ENCODE data around the gene DIDO1.

Gene DIDO1

DNA sequence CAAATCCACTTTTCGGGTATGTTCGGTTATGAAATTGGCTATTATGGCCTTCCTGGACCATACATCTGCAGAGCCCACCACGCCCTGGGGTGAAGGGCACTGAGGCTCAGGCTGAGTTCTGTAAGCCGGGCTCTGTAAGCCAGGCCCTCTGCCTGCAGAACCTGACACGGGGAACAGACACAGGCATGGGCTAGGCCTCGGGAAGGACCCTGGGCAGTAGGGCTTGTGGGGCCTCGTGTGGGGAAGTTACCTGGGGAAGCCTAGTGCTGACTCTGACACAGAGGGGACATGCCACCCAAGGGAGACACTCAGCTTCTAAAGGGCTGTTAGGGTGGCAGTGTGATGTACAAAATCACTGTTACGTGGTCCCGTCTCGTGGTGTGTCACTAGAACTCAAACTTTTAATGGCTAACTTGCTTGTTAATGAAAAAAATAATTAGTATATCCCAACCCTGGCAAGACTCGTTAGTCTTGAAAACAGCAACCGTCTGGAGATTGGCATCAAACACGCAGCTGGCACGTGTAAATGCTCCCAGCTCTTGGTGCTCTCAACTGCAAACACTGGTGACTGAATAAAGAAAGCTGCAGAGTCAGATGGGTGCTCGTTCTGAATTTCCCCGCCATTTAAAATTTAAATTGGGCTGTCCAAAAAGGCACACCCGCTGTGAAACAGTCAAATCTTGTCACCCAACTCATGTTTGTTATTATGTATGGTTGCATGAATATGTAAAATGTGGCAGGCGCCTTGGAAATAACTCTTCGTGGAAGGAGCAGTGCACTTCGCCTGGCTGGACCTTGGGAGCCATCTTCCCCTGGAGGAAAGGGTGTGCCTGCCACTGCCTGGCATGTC, 41.0 kb downstream of the DIDO1 start:
- H3K4ac ChIP-seq (ENCODE audit: low read depth, low read length) = no peak overlapping the region
- H3K36me3 ChIP-seq (ENCODE audit: control insufficient read depth in 1 of 2, insufficient read depth in 2 of 2, low read length in 2 of 2) = peaks cover 63 to 71% of the 10 kb centered on the region in 2 experiments
- no peak overlapping the region for H2BK120ac ChIP-seq (ENCODE audit: insufficient read depth, low read length, poor library complexity)
- no peak overlapping the region for H2AFZ ChIP-seq (ENCODE audit: insufficient read depth, low read length, poor library complexity)
- H3K14ac ChIP-seq (ENCODE audit: low read length) = no peak overlapping the region
- H4K12ac ChIP-seq (ENCODE audit: low read depth, low read length) = no peak overlapping the region
- H4K91ac ChIP-seq (ENCODE audit: low read depth, low read length) = no peak overlapping the region
- no peak overlapping the region for H2AK5ac ChIP-seq (ENCODE audit: low read length)
- DNase-seq = no peak
- H3K79me1 ChIP-seq (ENCODE audit: low read length) = no peaks in the 10 kb centered on the region
- no peak overlapping the region for H4K8ac ChIP-seq (ENCODE audit: low read depth, low read length)
- H3K4me3 ChIP-seq (ENCODE audit: low read depth, low read length) = no peak overlapping the region
- H3K27ac ChIP-seq (ENCODE audit: low read depth, low read length) = no peak overlapping the region
- no peak overlapping the region for H3K4me2 ChIP-seq (ENCODE audit: low read length)
- no peaks in the 10 kb centered on the region for H3K79me2 ChIP-seq (ENCODE audit: control insufficient read depth, insufficient read depth, low read length, poor library complexity)
- H3K27me3 ChIP-seq (ENCODE audit: insufficient read depth, low read length) = no peaks in the 10 kb centered on the region
- no peaks in the 10 kb centered on the region for H3K4me1 ChIP-seq (ENCODE audit: control insufficient read depth in 1 of 2, insufficient read depth in 2 of 2, low read length in 2 of 2)
- no CpG with 5 or more reads among the region's 20 CpGs for WGBS (ENCODE audit: extremely low coverage, insufficient coverage, insufficient read length)
- peaks cover 2% of the 10 kb centered on the region for H3K9me3 ChIP-seq (ENCODE audit: insufficient read depth, low read depth, low read length)
- H2BK12ac ChIP-seq (ENCODE audit: low read length) = no peak overlapping the region
- no peak overlapping the region for H2BK5ac ChIP-seq (ENCODE audit: low read depth, low read length, poor library complexity)
- no peak overlapping the region for H3K18ac ChIP-seq (ENCODE audit: low read length)
- no peak overlapping the region for H3K23ac ChIP-seq (ENCODE audit: low read length)
- H3K9ac ChIP-seq (ENCODE audit: low read length) = no peak overlapping the region

DNA sequence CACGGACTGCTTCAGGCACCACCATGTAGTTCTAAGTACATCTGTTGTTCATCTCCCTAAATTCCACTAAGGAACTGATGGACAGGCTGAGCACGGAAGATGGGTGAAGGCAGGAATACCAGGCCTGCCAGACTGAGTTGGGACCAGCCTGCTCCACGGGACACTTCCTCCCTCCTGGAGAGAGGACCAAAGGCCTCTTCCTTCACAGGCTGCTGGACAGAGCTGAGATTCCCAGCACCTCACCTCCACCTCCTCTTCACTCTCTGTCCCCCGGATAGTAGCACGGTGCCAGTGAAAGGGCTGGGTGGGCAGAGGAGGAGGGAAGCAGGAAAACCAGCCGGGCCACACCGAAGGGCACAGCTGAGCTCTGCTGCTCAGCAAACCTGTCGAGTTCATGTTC, 41.7 kb downstream of the DIDO1 start:
- no peak overlapping the region for H2BK5ac ChIP-seq (ENCODE audit: low read depth, low read length, poor library complexity)
- H3K9ac ChIP-seq (ENCODE audit: low read length) = no peak overlapping the region
- H3K27me3 ChIP-seq (ENCODE audit: insufficient read depth, low read length) = no peaks in the 10 kb centered on the region
- H3K14ac ChIP-seq (ENCODE audit: low read length) = no peak overlapping the region
- H4K91ac ChIP-seq (ENCODE audit: low read depth, low read length) = no peak overlapping the region
- H2BK120ac ChIP-seq (ENCODE audit: insufficient read depth, low read length, poor library complexity) = no peak overlapping the region
- H3K4me1 ChIP-seq (ENCODE audit: control insufficient read depth in 1 of 2, insufficient read depth in 2 of 2, low read length in 2 of 2) = no peaks in the 10 kb centered on the region
- H2AK5ac ChIP-seq (ENCODE audit: low read length) = no peak overlapping the region
- no peak overlapping the region for H4K8ac ChIP-seq (ENCODE audit: low read depth, low read length)
- no peak overlapping the region for H4K12ac ChIP-seq (ENCODE audit: low read depth, low read length)
- H2BK12ac ChIP-seq (ENCODE audit: low read length) = no peak overlapping the region
- no peak overlapping the region for H3K4me3 ChIP-seq (ENCODE audit: low read depth, low read length)
- no peak overlapping the region for H3K18ac ChIP-seq (ENCODE audit: low read length)
- H2AFZ ChIP-seq (ENCODE audit: insufficient read depth, low read length, poor library complexity) = no peak overlapping the region
- H3K4me2 ChIP-seq (ENCODE audit: low read length) = no peak overlapping the region
- no peak overlapping the region for H3K27ac ChIP-seq (ENCODE audit: low read depth, low read length)
- H3K9me3 ChIP-seq (ENCODE audit: insufficient read depth, low read depth, low read length) = peaks cover 2% of the 10 kb centered on the region
- DNase-seq = no peak
- H3K79me2 ChIP-seq (ENCODE audit: control insufficient read depth, insufficient read depth, low read length, poor library complexity) = no peaks in the 10 kb centered on the region
- no peaks in the 10 kb centered on the region for H3K79me1 ChIP-seq (ENCODE audit: low read length)
- WGBS (ENCODE audit: extremely low coverage, insufficient coverage, insufficient read length) = no CpG with 5 or more reads among the region's 8 CpGs
- no peak overlapping the region for H3K4ac ChIP-seq (ENCODE audit: low read depth, low read length)
- H3K23ac ChIP-seq (ENCODE audit: low read length) = no peak overlapping the region
- H3K36me3 ChIP-seq (ENCODE audit: control insufficient read depth in 1 of 2, insufficient read depth in 2 of 2, low read length in 2 of 2) = peaks cover 64 to 71% of the 10 kb centered on the region in 2 experiments

DNA sequence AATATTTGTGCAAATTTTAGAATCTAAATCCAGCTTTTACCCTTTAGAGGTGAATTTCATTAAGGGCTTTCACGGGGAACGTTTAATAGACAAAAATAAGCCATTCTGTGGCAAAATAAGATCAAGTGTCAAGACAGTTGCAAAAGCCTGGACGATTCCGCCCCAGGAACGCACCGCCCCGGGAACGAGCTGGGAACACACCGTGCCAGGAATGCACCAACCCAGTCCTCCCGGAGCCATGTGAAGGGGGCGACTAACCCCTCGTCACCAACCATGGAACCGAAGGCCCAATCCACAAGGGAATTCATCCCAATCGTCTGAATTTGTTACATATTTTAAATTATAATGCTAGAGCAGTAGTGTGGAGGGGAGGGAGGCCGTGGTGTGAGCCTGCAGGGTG, 43.9 kb downstream of the DIDO1 start:
- Histone ChIP-seq H2BK120ac (ENCODE audit: insufficient read depth, low read length, poor library complexity) (no peak overlapping the region), H3K4me3 (ENCODE audit: low read depth, low read length) (no peak overlapping the region), H3K79me1 (ENCODE audit: low read length) (no peaks in the 10 kb centered on the region), H3K36me3 (ENCODE audit: control insufficient read depth in 1 of 2, insufficient read depth in 2 of 2, low read length in 2 of 2) (peaks cover 50 to 55% of the 10 kb centered on the region in 2 experiments), H3K9ac (ENCODE audit: low read length) (no peak overlapping the region), H3K27me3 (ENCODE audit: insufficient read depth, low read length) (no peaks in the 10 kb centered on the region), H3K27ac (ENCODE audit: low read depth, low read length) (no peak overlapping the region), H3K23ac (ENCODE audit: low read length) (no peak overlapping the region), H3K18ac (ENCODE audit: low read length) (no peak overlapping the region), H4K8ac (ENCODE audit: low read depth, low read length) (no peak overlapping the region), H4K12ac (ENCODE audit: low read depth, low read length) (no peak overlapping the region), H3K14ac (ENCODE audit: low read length) (no peak overlapping the region), H4K91ac (ENCODE audit: low read depth, low read length) (no peak overlapping the region), H3K4me2 (ENCODE audit: low read length) (no peak overlapping the region), H2AK5ac (ENCODE audit: low read length) (no peak overlapping the region), H2AFZ (ENCODE audit: insufficient read depth, low read length, poor library complexity) (no peak overlapping the region), H3K9me3 (ENCODE audit: insufficient read depth, low read depth, low read length) (peaks cover 2% of the 10 kb centered on the region), H3K79me2 (ENCODE audit: control insufficient read depth, insufficient read depth, low read length, poor library complexity) (no peaks in the 10 kb centered on the region), H2BK5ac (ENCODE audit: low read depth, low read length, poor library complexity) (no peak overlapping the region), H3K4me1 (ENCODE audit: control insufficient read depth in 1 of 2, insufficient read depth in 2 of 2, low read length in 2 of 2) (no peaks in the 10 kb centered on the region), H3K4ac (ENCODE audit: low read depth, low read length) (no peak overlapping the region), H2BK12ac (ENCODE audit: low read length) (no peak overlapping the region)
- WGBS (ENCODE audit: extremely low coverage, insufficient coverage, insufficient read length) = no CpG with 5 or more reads among the region's 15 CpGs
- no peak for DNase-seq

DNA sequence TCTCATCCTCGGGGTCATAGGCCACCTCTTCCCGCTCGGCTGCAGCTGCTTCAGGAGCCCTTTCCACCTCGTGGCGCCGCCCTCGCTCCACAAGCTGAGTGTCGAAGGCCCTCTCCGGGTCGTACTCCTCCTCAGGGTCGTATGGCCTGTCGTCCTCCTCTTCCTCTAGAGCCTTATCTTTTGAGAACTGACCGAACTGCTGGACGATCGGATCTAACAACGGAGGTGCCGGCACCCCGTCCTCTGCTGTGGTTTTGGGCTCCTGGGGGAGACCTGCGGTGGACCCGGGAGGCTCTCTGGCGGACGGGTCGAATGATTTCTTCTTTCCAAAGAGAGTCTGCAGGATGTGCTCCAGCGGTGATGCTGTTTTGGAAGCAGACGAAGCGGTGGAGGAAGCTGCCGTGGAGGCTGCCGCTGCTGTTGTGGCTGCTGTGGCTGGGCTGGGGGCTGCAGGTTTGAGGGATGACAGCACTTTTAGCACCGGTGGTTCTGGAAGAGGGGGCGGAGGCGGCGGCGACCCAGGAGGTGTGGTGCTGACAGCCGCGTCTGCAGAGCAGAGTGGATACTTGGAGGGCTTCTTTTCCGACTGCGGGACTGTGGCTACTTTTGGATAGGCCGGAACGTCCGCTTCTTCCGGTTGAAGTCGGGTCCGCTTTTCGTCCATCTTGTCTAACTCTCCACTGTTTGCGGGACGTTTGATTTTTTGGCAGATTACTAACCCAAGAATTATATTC, 44.5 kb downstream of the DIDO1 start:
- Histone ChIP-seq H3K4me1 (ENCODE audit: control insufficient read depth in 1 of 2, insufficient read depth in 2 of 2, low read length in 2 of 2) (no peaks in the 10 kb centered on the region), H3K9me3 (ENCODE audit: insufficient read depth, low read depth, low read length) (peaks cover 2% of the 10 kb centered on the region), H4K12ac (ENCODE audit: low read depth, low read length) (no peak overlapping the region), H3K79me2 (ENCODE audit: control insufficient read depth, insufficient read depth, low read length, poor library complexity) (no peaks in the 10 kb centered on the region), H4K91ac (ENCODE audit: low read depth, low read length) (no peak overlapping the region), H2BK5ac (ENCODE audit: low read depth, low read length, poor library complexity) (no peak overlapping the region), H3K4ac (ENCODE audit: low read depth, low read length) (no peak overlapping the region), H3K18ac (ENCODE audit: low read length) (no peak overlapping the region), H2AK5ac (ENCODE audit: low read length) (no peak overlapping the region), H4K8ac (ENCODE audit: low read depth, low read length) (no peak overlapping the region), H3K4me2 (ENCODE audit: low read length) (no peak overlapping the region), H3K23ac (ENCODE audit: low read length) (no peak overlapping the region), H2BK12ac (ENCODE audit: low read length) (no peak overlapping the region), H2BK120ac (ENCODE audit: insufficient read depth, low read length, poor library complexity) (no peak overlapping the region), H3K36me3 (ENCODE audit: control insufficient read depth in 1 of 2, insufficient read depth in 2 of 2, low read length in 2 of 2) (peaks cover 50 to 56% of the 10 kb centered on the region in 2 experiments), H3K9ac (ENCODE audit: low read length) (no peak overlapping the region), H2AFZ (ENCODE audit: insufficient read depth, low read length, poor library complexity) (no peak overlapping the region), H3K27ac (ENCODE audit: low read depth, low read length) (no peak overlapping the region), H3K27me3 (ENCODE audit: insufficient read depth, low read length) (no peaks in the 10 kb centered on the region), H3K79me1 (ENCODE audit: low read length) (no peaks in the 10 kb centered on the region), H3K14ac (ENCODE audit: low read length) (no peak overlapping the region), H3K4me3 (ENCODE audit: low read depth, low read length) (no peak overlapping the region)
- WGBS (ENCODE audit: extremely low coverage, insufficient coverage, insufficient read length) = no CpG with 5 or more reads among the region's 46 CpGs
- no peak for DNase-seq
